ENCODE results near the gene APOB. TPM values are rescaled to one million over a fixed set of nuclear protein-coding genes. Genes with fewer than 3 reads are reported as not detected.

The APOB gene
- total RNA-seq, 3 donors from 2014 or later (not counting 1 experiment from before 2014, with no cell fraction given): not detected

DNA sequence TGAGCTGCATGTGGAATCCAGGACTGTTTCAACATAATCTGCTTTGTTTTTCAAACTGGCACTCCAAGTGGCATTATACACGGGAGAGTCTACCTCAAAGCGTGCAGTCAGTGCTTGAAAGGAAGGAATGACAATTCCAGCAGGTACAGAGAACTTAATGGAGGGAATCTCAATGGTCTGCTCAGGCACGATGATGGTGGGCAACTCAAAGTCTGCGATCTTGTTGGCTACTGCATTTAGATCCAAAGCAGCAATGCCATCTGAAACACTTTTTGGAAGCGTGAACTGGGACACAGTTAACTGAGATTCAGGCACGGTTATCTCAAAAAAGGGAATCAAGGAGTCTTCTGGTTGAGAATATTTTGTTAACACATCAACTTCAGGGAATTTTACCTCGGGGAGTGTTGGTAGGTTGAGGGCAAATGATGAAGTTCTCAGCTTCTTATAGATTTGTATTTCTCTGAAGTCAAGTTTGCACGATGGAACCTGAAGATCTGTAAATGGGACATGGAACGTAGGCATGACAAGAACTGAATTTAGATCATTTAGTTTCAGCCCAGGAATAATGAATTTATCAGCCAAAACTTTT is 38.7 kb downstream of the APOB start:
- Histone ChIP-seq H3K9me3 (ENCODE audit: control insufficient read depth, insufficient read depth, low read length) (no peaks in the 10 kb centered on the region), H3K36me3 (ENCODE audit: control insufficient read depth, insufficient read depth, low read length) (no peaks in the 10 kb centered on the region), H3K4me3 (ENCODE audit: low read length) (no peak overlapping the region), H3K27me3 (ENCODE audit: control insufficient read depth, insufficient read depth, low read length) (no peaks in the 10 kb centered on the region), H3K4me1 (ENCODE audit: control insufficient read depth, insufficient read depth, low read length) (no peaks in the 10 kb centered on the region), H3K27ac (ENCODE audit: low read length) (no peak overlapping the region)
- DNase-seq: no peak
- intact Hi-C loops (cut with micrococcal nuclease): no loop called here
- Mint-ChIP-seq H3K9me3 (no peaks in the 10 kb centered on the region), H3K27me3 (ENCODE audit: low read depth in 2 of 2) (peaks cover 6 to 16% of the 10 kb centered on the region in 2 donors), H3K4me1 (no peaks in the 10 kb centered on the region), H3K36me3 (no peaks in the 10 kb centered on the region), H3K27ac (no peak overlapping the region), H3K4me3 (no peak overlapping the region)
- TF ChIP-seq CTCF (IDR thresholded peaks at IDR 0.05): no peak
- ATAC-seq: no peak
- WGBS (ENCODE audit: insufficient coverage): 85% methylated on average over 9 of the region's 9 CpGs

DNA sequence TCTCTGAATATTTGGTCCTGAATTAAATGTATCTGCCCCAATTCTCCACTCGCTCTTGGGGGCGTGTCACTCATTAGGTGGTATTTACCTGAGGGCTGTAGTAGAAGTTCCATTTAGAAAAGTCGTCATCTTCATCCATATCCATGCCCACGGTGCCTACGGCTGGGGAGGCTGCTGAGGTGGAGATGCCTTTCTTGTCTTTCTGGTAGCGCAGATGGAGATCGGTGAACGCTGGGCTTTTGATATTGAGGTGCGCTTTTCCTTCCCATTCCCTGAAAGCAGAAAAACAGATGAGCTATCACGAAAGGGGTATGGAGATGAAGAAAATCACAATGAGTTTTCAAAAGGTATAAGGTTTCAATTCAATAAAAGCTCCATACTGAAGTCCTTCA is 39.7 kb downstream of the APOB start:
- H3K9me3 Mint-ChIP-seq: no peaks in the 10 kb centered on the region
- Histone ChIP-seq H3K36me3 (ENCODE audit: control insufficient read depth, insufficient read depth, low read length) (no peaks in the 10 kb centered on the region), H3K9me3 (ENCODE audit: control insufficient read depth, insufficient read depth, low read length) (no peaks in the 10 kb centered on the region), H3K27me3 (ENCODE audit: control insufficient read depth, insufficient read depth, low read length) (no peaks in the 10 kb centered on the region), H3K4me1 (ENCODE audit: control insufficient read depth, insufficient read depth, low read length) (no peaks in the 10 kb centered on the region), H3K27ac (ENCODE audit: low read length) (no peak overlapping the region), H3K4me3 (ENCODE audit: low read length) (no peak overlapping the region)
- ATAC-seq (no peak), DNase-seq (no peak)
- H3K27me3 Mint-ChIP-seq (ENCODE audit: low read depth in 2 of 2): peaks cover 6 to 8% of the 10 kb centered on the region in 2 donors
- no peaks in the 10 kb centered on the region for H3K4me1 Mint-ChIP-seq
- intact Hi-C loops (cut with micrococcal nuclease): no loop called here
- H3K27ac Mint-ChIP-seq: no peak overlapping the region
- no peak for TF ChIP-seq CTCF (IDR thresholded peaks at IDR 0.05)
- 94% methylated on average over 9 of the region's 10 CpGs for WGBS (ENCODE audit: insufficient coverage)
- no peak overlapping the region for H3K4me3 Mint-ChIP-seq
- H3K36me3 Mint-ChIP-seq: no peaks in the 10 kb centered on the region

- no peak for TF ChIP-seq CTCF (IDR thresholded peaks at IDR 0.05)
- intact Hi-C loops (cut with micrococcal nuclease): no loop called here
- no peaks in the 10 kb centered on the region for H3K27me3 ChIP-seq (ENCODE audit: control insufficient read depth, insufficient read depth, low read length)
- H3K4me3 ChIP-seq (ENCODE audit: low read length): no peak overlapping the region
- H3K36me3 ChIP-seq (ENCODE audit: control insufficient read depth, insufficient read depth, low read length): no peaks in the 10 kb centered on the region
- H3K36me3 Mint-ChIP-seq: no peaks in the 10 kb centered on the region
- no peak for ATAC-seq
- no peak overlapping the region for H3K27ac Mint-ChIP-seq
- H3K9me3 Mint-ChIP-seq: no peaks in the 10 kb centered on the region
- H3K9me3 ChIP-seq (ENCODE audit: control insufficient read depth, insufficient read depth, low read length): no peaks in the 10 kb centered on the region
- DNase-seq: no peak
- H3K4me1 ChIP-seq (ENCODE audit: control insufficient read depth, insufficient read depth, low read length): no peaks in the 10 kb centered on the region
- H3K4me1 Mint-ChIP-seq: no peaks in the 10 kb centered on the region
- peaks cover 6 to 8% of the 10 kb centered on the region in 2 donors for H3K27me3 Mint-ChIP-seq (ENCODE audit: low read depth in 2 of 2)
- WGBS (ENCODE audit: insufficient coverage): 94% methylated on average over 2 of the region's 2 CpGs
- H3K4me3 Mint-ChIP-seq: no peak overlapping the region
- H3K27ac ChIP-seq (ENCODE audit: low read length): no peak overlapping the region
These were observed 40.2 kb downstream of the APOB start for GRCh38 chr2:21003572-21004180.

DNA sequence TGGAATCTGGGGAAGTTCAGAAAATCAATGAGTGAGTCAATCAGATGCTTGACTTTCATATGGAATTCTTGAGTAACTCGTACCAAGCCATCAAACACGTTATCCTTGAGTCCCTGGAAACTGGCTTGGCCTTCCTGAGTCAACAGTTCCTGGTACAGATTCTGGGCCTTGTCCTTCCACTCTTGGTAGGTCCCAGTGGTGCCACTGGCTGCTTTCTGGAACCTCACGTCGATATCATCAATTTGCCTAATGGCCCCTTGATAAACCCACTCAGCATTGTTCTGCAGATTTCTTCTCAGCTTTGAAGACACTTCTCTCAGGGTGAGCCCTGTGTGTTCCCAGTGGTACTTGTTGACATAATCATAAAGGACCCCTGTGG is 41.1 kb downstream of the APOB start:
- Histone ChIP-seq H3K27ac (ENCODE audit: low read length) (no peak overlapping the region), H3K27me3 (ENCODE audit: control insufficient read depth, insufficient read depth, low read length) (no peaks in the 10 kb centered on the region), H3K9me3 (ENCODE audit: control insufficient read depth, insufficient read depth, low read length) (no peaks in the 10 kb centered on the region), H3K4me3 (ENCODE audit: low read length) (no peak overlapping the region), H3K36me3 (ENCODE audit: control insufficient read depth, insufficient read depth, low read length) (no peaks in the 10 kb centered on the region), H3K4me1 (ENCODE audit: control insufficient read depth, insufficient read depth, low read length) (no peaks in the 10 kb centered on the region)
- intact Hi-C loops (cut with micrococcal nuclease): no loop called here
- ATAC-seq: no peak
- H3K27me3 Mint-ChIP-seq (ENCODE audit: low read depth in 2 of 2): peaks cover 6 to 8% of the 10 kb centered on the region in 2 donors
- no peaks in the 10 kb centered on the region for H3K36me3 Mint-ChIP-seq
- no peak overlapping the region for H3K27ac Mint-ChIP-seq
- no peaks in the 10 kb centered on the region for H3K9me3 Mint-ChIP-seq
- H3K4me1 Mint-ChIP-seq: no peaks in the 10 kb centered on the region
- 84% methylated on average over 4 of the region's 4 CpGs for WGBS (ENCODE audit: insufficient coverage)
- TF ChIP-seq CTCF (IDR thresholded peaks at IDR 0.05): no peak
- no peak for DNase-seq
- H3K4me3 Mint-ChIP-seq: no peak overlapping the region
